Measurements from ENCODE around the gene SCLY.

SCLY gene

GRCh38 chr2:238138331-238139195, 77.8 kb downstream of the SCLY start, which contains the start of gene KLHL30:
Gene KLHL30, plus strand, starts transcription at chr2:238138668. Its CDS starts 2,087 bp downstream, at chr2:238140755.
- DNase-seq, result no peak

- DNase-seq, result no peak
These were observed 78.6 kb downstream of the SCLY start for GRCh38 chr2:238139196-238140039.

GRCh38 chr2:238140040-238140439, 79.2 kb downstream of the SCLY start:
- DNase-seq, result no peak

GRCh38 chr2:238140721-238141540, 80.1 kb downstream of the SCLY start:
- no peak for DNase-seq

GRCh38 chr2:238141541-238142318, 80.9 kb downstream of the SCLY start:
- DNase-seq, result no peak

- no peak for DNase-seq
These were observed 81.8 kb downstream of the SCLY start for GRCh38 chr2:238142382-238143205.

- DNase-seq, result no peak
These were observed 82.6 kb downstream of the SCLY start for GRCh38 chr2:238143239-238143951.

GRCh38 chr2:238144262-238144661, 83.5 kb downstream of the SCLY start:
- DNase-seq, result no peak

- DNase-seq, result no peak
These were observed 84.2 kb downstream of the SCLY start for GRCh38 chr2:238145046-238145445.

GRCh38 chr2:238145851-238146250, 85.0 kb downstream of the SCLY start:
- no peak for DNase-seq

GRCh38 chr2:238146884-238147544, 86.2 kb downstream of the SCLY start:
- no peak for DNase-seq

GRCh38 chr2:238148981-238149380, 88.2 kb downstream of the SCLY start:
- DNase-seq, result no peak

Data from anterior cingulate cortex (tissue), 58 donors.